Activated naive CD4-positive, alpha-beta T cell treated with anti-CD3 and anti-CD28 coated beads for 36 hours (primary cell): ENCODE measurements around the gene TMEM266. TPM values are rescaled to one million over a fixed set of nuclear protein-coding genes. Genes with fewer than 3 reads are reported as not detected.

Experiments used
- CTCF ChIA-PET: fragments of 350-600 bp; sonication (Branson Sonifier 250); formaldehyde crosslinking; loops from one replicate; lab custom pipeline; 2021; ENCODE audit warnings: antibody characterized with exemption; lab: Charles Lee
- DNase-seq: peaks from one replicate; pipeline ENCODE4 v3.0.0-alpha.2; 2020
- H3K27ac Mint-ChIP-seq: one replicate; pipeline ENCODE4 v1.8.0; 2021; ENCODE audit warnings: mild to moderate bottlenecking, mixed read lengths
- H3K27me3 Mint-ChIP-seq: one replicate; pipeline ENCODE4 v1.8.0; 2021; ENCODE audit warnings: low read depth, mixed read lengths
- H3K36me3 Mint-ChIP-seq: one replicate; pipeline ENCODE4 v1.8.0; 2021; ENCODE audit warnings: low read depth, mixed read lengths
- H3K4me1 Mint-ChIP-seq: one replicate; pipeline ENCODE4 v1.8.0; 2021; ENCODE audit warnings: low read depth, mixed read lengths
- H3K4me3 Mint-ChIP-seq: one replicate; pipeline ENCODE4 v1.8.0; 2021; ENCODE audit warnings: mild to moderate bottlenecking, moderate library complexity, mixed read lengths
- H3K9me3 Mint-ChIP-seq: one replicate; pipeline ENCODE4 v1.8.0; 2021; ENCODE audit warnings: mixed read lengths
- intact Hi-C: fragments of 100-400 bp; cut with micrococcal nuclease; formaldehyde crosslinking; loops from one replicate; pipeline ENCODE4 v1.15.1; 2023
- total RNA-seq, 2 experiments: library from RNA; stranded (reverse); gene quantifications; one replicate each; pipeline ENCODE4 v1.2.3, GENCODE V29; 2021

The TMEM266 gene
- total RNA-seq, 2 experiments from 2014 or later, result not detected

DNA sequence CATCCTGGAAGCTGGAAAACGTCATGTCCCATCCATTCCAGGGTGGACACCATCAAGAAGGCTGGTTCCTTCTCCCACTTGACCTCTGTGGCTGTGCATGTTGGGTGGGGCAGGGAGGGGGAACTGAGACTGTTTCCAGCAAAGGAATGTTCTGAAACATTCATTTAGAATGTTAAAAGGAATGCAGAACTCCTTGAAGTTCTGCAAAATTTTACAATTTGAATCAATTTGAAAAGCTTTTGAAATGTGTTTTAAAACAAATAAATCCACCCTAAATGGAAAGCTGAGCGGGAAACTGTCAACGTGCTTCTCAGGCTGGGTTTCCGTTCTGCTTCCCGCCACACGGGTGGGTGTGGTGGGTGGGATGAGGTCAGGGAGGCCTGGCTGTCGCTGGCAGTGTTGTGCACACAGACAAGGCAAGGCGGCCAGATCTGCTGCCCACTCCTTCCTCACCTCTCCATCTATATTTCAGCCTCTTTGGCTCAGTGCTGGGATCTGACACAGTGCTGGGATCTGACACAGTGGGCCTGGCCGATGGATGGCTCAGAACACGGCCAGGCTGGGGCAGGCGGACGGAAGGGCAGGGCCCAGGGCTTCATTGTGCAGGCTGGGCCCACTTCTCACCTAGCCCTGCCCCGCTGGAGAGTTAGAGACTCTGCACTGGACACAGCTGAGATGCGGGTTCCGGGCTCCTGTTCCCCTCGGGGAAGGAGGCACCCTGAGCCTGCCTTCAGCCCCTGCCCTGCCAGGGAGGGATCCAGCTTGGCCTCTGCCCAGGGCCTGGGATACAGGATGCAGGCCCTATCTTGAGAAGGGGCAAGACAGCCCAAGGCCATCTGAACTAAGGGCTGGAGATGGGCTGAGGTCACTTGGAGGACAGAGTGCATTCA is 110.4 kb downstream of the TMEM266 start:
- H3K4me1 Mint-ChIP-seq, result no peaks in the 10 kb centered on the region
- no peak overlapping the region for H3K4me3 Mint-ChIP-seq
- H3K9me3 Mint-ChIP-seq, result no peaks in the 10 kb centered on the region
- no peak for DNase-seq
- peaks cover 8% of the 10 kb centered on the region for H3K27me3 Mint-ChIP-seq
- CTCF ChIA-PET, result no interaction called here
- intact Hi-C loops, result no loop called here
- no peaks in the 10 kb centered on the region for H3K36me3 Mint-ChIP-seq
- H3K27ac Mint-ChIP-seq, result no peak overlapping the region

DNA sequence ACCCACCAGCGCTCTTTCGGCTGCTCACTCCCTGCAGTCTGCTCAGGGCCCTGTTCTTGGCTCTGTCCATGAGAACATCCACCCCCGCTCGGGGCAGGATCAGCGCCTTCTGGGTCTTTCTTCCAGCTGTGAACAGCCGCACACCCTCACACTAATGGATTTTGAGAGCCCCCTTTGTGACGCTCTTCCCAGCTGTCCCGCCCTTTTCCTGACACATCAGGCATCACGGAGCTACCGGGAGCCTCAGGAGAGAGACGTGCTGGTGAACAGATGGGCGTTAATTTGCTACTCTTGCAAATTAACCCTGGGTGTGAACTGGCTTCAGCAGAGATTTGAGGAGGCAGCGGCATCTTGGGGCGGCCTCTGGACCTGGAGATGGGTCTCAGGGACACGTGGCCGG is 113.0 kb downstream of the TMEM266 start:
- Mint-ChIP-seq H3K36me3 (no peaks in the 10 kb centered on the region), H3K4me3 (no peak overlapping the region), H3K9me3 (no peaks in the 10 kb centered on the region), H3K27me3 (peaks cover 19% of the 10 kb centered on the region), H3K27ac (no peak overlapping the region), H3K4me1 (no peaks in the 10 kb centered on the region)
- no peak for DNase-seq
- CTCF ChIA-PET, result no interaction called here
- intact Hi-C loops, result no loop called here

- Mint-ChIP-seq H3K4me3 (no peak overlapping the region), H3K36me3 (no peaks in the 10 kb centered on the region), H3K27ac (no peak overlapping the region), H3K4me1 (no peaks in the 10 kb centered on the region), H3K27me3 (peaks cover 23% of the 10 kb centered on the region), H3K9me3 (no peaks in the 10 kb centered on the region)
- CTCF ChIA-PET, result interaction anchor here (1.0 kb wide), 1 partner anchor 34 kb away, joined by 3 read pairs; no protein-coding TSS in a partner anchor
- intact Hi-C loops, result no loop called here
- no peak for DNase-seq
Observed at GRCh38 chr15:76173317-76173834, 113.6 kb downstream of the TMEM266 start.

GRCh38 chr15:76174654-76175053 is 114.9 kb downstream of the TMEM266 start:
- H3K4me3 Mint-ChIP-seq, result no peak overlapping the region
- CTCF ChIA-PET, result interaction anchor here (1.0 kb wide), 1 partner anchor 35 kb away, joined by 3 read pairs; no protein-coding TSS in a partner anchor
- no peaks in the 10 kb centered on the region for H3K9me3 Mint-ChIP-seq
- intact Hi-C loops, result no loop called here
- no peak for DNase-seq
- H3K4me1 Mint-ChIP-seq, result no peaks in the 10 kb centered on the region
- H3K27ac Mint-ChIP-seq, result no peak overlapping the region
- no peaks in the 10 kb centered on the region for H3K36me3 Mint-ChIP-seq
- H3K27me3 Mint-ChIP-seq, result peaks cover 31% of the 10 kb centered on the region

- Mint-ChIP-seq H3K27me3 (peaks cover 34% of the 10 kb centered on the region), H3K9me3 (no peaks in the 10 kb centered on the region), H3K27ac (no peak overlapping the region), H3K4me3 (no peak overlapping the region), H3K4me1 (no peaks in the 10 kb centered on the region), H3K36me3 (no peaks in the 10 kb centered on the region)
- DNase-seq, result no peak
- intact Hi-C loops, result no loop called here
- CTCF ChIA-PET, result no interaction called here
Observed at GRCh38 chr15:76175442-76175841, 115.7 kb downstream of the TMEM266 start.

DNA sequence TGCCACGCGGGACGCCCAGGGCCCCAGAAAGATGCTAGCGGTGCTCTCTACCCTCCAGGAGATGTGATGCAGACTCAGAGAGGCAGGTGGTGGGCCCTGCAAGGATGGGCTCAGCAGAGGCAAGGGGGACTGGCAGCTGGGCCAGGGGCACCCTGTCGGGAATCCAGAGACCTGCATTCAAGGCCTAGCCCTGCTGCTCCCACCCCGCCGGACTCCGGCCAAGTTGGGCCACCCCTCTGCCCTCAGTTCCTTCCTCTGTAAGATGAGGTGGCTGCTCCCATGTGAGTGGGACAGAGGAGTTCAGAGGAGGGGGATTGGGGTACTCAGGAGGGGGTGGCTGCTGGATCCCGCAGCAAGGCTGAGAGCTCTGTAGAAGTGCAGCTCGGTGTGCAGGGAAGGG is 116.3 kb downstream of the TMEM266 start:
- no peak overlapping the region for H3K4me3 Mint-ChIP-seq
- no peak for DNase-seq
- peaks cover 34% of the 10 kb centered on the region for H3K27me3 Mint-ChIP-seq
- H3K4me1 Mint-ChIP-seq, result no peaks in the 10 kb centered on the region
- H3K27ac Mint-ChIP-seq, result no peak overlapping the region
- CTCF ChIA-PET, result no interaction called here
- intact Hi-C loops, result no loop called here
- no peaks in the 10 kb centered on the region for H3K9me3 Mint-ChIP-seq
- H3K36me3 Mint-ChIP-seq, result no peaks in the 10 kb centered on the region

DNA sequence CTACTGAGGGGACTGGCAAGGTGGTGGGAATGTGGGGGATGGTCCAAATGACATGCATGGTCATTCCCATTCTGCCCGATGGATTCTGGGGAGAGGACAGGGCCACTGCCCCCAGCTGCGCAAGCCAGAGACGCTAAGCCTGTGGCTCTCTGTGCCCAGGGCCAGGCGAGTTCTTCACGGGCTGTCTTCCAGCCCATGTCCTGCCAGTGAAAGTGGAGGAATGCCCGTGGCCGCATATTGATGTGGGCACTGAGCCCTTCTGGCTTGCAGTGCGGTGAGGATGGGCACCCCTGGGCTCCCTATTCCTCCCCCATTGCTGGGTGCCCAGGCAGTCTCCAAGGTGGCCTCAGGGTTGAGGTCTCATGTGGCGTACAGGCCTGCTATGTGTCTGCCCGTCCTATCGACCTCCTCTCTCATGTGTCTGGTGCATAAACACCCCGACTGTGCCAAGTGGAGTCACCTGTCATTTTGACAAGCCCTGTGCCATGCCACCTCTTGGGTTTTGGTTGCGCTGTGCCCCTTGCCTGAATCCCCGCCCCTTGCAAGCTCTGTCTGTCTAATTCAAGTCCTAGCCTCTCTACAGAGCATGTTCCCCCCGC is 116.8 kb downstream of the TMEM266 start:
- peaks cover 38% of the 10 kb centered on the region for H3K27me3 Mint-ChIP-seq

DNA sequence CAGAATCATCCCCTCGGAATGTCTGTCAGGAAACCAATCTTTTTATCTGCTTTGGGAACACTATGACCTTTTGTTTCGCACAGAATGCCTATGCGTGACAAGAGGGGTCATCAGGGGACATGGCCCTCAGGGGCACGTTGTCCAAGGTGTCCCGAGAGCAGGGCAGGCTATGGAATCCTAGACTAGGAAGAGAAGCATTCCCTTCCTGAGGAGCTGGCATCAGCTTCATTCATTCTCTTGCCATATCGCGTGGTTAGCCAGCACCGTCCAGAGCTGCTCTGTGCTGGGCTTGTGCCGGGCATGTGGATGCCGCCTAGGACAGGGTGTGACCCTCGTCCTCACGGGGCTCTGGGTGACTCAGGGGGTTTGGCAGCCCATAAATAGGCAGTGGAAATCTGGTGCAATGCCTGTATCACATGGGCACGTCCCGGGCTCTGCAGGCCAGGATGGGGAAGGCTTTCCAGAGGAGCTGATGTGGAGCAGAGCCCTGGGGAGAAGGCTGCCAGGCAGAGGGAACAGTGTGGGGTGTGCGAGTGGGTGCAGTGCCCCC is 117.8 kb downstream of the TMEM266 start:
- intact Hi-C loops, result no loop called here
- H3K4me3 Mint-ChIP-seq, result no peak overlapping the region
- DNase-seq, result no peak
- peaks cover 39% of the 10 kb centered on the region for H3K27me3 Mint-ChIP-seq
- CTCF ChIA-PET, result no interaction called here
- no peaks in the 10 kb centered on the region for H3K36me3 Mint-ChIP-seq
- H3K4me1 Mint-ChIP-seq, result peaks cover 11% of the 10 kb centered on the region
- H3K9me3 Mint-ChIP-seq, result no peaks in the 10 kb centered on the region
- no peak overlapping the region for H3K27ac Mint-ChIP-seq

More for the DNA sequence above, 116.8 kb downstream of the TMEM266 start:
- DNase-seq, result no peak
- CTCF ChIA-PET, result no interaction called here
- intact Hi-C loops, result no loop called here
- Mint-ChIP-seq H3K4me3 (no peak overlapping the region), H3K4me1 (peaks cover 5% of the 10 kb centered on the region), H3K27ac (no peak overlapping the region), H3K9me3 (no peaks in the 10 kb centered on the region), H3K36me3 (no peaks in the 10 kb centered on the region)

DNA sequence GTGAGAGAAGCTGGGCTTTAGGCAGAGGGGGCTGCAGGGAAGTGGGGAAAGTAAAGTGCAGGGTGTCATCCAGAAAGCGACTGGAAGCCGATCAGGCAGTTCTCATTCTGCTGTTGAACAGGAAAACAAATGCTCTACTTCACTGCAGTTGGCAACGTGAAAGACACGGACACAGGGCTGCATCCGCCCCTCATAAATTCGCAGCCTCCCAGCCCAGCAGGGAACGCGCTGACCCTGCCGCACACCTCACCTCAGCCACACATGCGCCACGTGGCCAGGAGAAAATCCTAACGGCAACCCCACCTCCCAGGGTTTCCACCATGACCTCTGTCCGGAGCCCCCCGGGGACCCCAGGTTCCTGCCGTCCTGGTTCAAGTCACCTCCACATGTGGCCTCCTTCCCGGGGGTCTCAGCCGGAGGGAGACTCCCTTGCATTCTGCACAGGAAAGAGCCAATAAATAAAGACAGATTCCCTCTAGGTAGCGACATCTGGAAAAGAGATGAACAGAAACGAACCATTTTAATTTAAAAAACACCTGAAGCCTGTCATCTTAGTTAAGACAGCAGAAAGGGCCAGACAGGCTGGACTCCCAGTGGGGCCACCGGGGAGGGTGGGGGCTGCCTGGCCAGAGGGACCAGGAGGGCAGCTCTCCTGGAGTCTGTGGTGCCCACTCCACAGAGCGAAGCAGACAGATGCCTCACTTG is 118.7 kb downstream of the TMEM266 start:
- no peak for DNase-seq
- Mint-ChIP-seq H3K27me3 (peaks cover 35% of the 10 kb centered on the region), H3K27ac (no peak overlapping the region), H3K9me3 (no peaks in the 10 kb centered on the region), H3K36me3 (no peaks in the 10 kb centered on the region), H3K4me1 (peaks cover 11% of the 10 kb centered on the region), H3K4me3 (no peak overlapping the region)
- CTCF ChIA-PET, result no interaction called here
- intact Hi-C loops, result no loop called here

- Mint-ChIP-seq H3K9me3 (no peaks in the 10 kb centered on the region), H3K4me1 (peaks cover 11% of the 10 kb centered on the region), H3K4me3 (no peak overlapping the region), H3K27me3 (peaks cover 38% of the 10 kb centered on the region), H3K36me3 (no peaks in the 10 kb centered on the region), H3K27ac (no peak overlapping the region)
- no peak for DNase-seq
- intact Hi-C loops, result no loop called here
- CTCF ChIA-PET, result interaction anchor here (1.2 kb wide), 1 partner anchor 32 kb away, joined by 3 read pairs; no protein-coding TSS in a partner anchor
Observed at GRCh38 chr15:76179023-76179422, 119.2 kb downstream of the TMEM266 start.

- Mint-ChIP-seq H3K4me1 (peaks cover 11% of the 10 kb centered on the region), H3K27me3 (peaks cover 43% of the 10 kb centered on the region), H3K4me3 (no peak overlapping the region), H3K9me3 (no peaks in the 10 kb centered on the region), H3K36me3 (no peaks in the 10 kb centered on the region), H3K27ac (no peak overlapping the region)
- DNase-seq, result no peak
- CTCF ChIA-PET, result no interaction called here
- intact Hi-C loops, result loop anchor here (2.0 kb wide), 1 partner anchor 30 kb away; no protein-coding TSS in a partner anchor
Observed at GRCh38 chr15:76180321-76180720, 120.5 kb downstream of the TMEM266 start.

DNA sequence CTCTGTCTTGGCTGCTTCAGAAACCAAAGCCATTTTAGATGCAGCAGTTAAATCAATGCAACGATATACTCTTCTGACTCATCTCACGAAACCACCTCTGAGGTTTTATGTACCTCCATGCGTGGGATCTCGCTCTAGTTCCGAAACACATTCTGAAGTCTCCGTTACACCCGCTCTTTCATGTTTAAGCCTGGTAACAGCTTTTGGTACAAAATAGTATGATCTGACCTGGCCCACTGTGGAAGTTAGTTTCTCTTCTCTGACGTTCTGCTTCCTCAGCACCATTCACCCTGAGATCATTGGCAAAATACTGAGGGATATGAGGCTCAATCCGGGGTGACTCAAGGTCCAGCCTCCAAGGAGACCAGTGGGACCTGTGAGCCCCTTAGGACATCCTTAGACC is 121.9 kb downstream of the TMEM266 start:
- H3K27me3 Mint-ChIP-seq, result peaks cover 53% of the 10 kb centered on the region
- peak; percentile 55 for DNase-seq
- no peaks in the 10 kb centered on the region for H3K9me3 Mint-ChIP-seq
- no peaks in the 10 kb centered on the region for H3K36me3 Mint-ChIP-seq
- CTCF ChIA-PET, result interaction anchor here (1.4 kb wide), 1 partner anchor 31 kb away, joined by 3 read pairs; no protein-coding TSS in a partner anchor
- intact Hi-C loops, result loop anchor here (2.0 kb wide), 1 partner anchor 31 kb away; no protein-coding TSS in a partner anchor
- H3K4me1 Mint-ChIP-seq, result peaks cover 11% of the 10 kb centered on the region
- H3K27ac Mint-ChIP-seq, result peak overlapping the region; percentile 1
- H3K4me3 Mint-ChIP-seq, result no peak overlapping the region
